Fibroblast of lung (primary cell): ENCODE data around the gene INPP5K. TPM values are rescaled to one million over a fixed set of nuclear protein-coding genes. Genes with fewer than 3 reads are reported as not detected.

Source experiments
- DNase-seq, 2 donors: peaks; one replicate each; pipeline versions ENCODE4 v3.0.0 to v3.0.0-alpha.2; 2010; ENCODE audit warnings: low read depth in 2 of 2
- H2AFZ ChIP-seq: 2 replicates; pipeline ENCODE4 v1.5.1; 2012; ENCODE audit warnings: low read length, control low read depth, inconsistent platforms
- H3K27ac ChIP-seq: 2 replicates; pipeline ENCODE4 v1.5.1; 2011; ENCODE audit warnings: low read length, control low read depth; ENCODE audit not compliant: insufficient read depth
- H3K27me3 ChIP-seq: 2 replicates; pipeline ENCODE4 v1.5.1; 2011; ENCODE audit warnings: mild to moderate bottlenecking, low read length; ENCODE audit not compliant: control insufficient read depth, insufficient read depth
- H3K36me3 ChIP-seq: 2 replicates; pipeline ENCODE4 v1.5.1; 2011; ENCODE audit warnings: low read length; ENCODE audit not compliant: control insufficient read depth, insufficient read depth
- H3K4me1 ChIP-seq: 2 replicates; pipeline ENCODE4 v1.5.1; 2011; ENCODE audit warnings: low read length; ENCODE audit not compliant: control insufficient read depth, insufficient read depth; ENCODE audit errors: extremely low read depth
- H3K4me2 ChIP-seq: 2 replicates; pipeline ENCODE4 v1.5.1; 2011; ENCODE audit warnings: low read length, control low read depth; ENCODE audit not compliant: insufficient read depth; ENCODE audit errors: extremely low read depth
- H3K4me3 ChIP-seq, 4 experiments: fragments of 200-600 bp in 1 of 4; sonication (generic) in 1 of 4; replicated peaks in 1 of 4; 2 replicates each; pipeline ENCODE4 v1.5.1; 2011 to 2016; ENCODE audit warnings: low read length in 4 of 4, low read depth in 3 of 4, mild to moderate bottlenecking in 3 of 4, control low read depth in 2 of 4, inconsistent platforms in 1 of 4, mixed read lengths in 1 of 4; ENCODE audit not compliant: insufficient read depth in 1 of 4; ENCODE audit errors: control extremely low read depth in 1 of 4
- H3K79me2 ChIP-seq: 2 replicates; pipeline ENCODE4 v1.5.1; 2012; ENCODE audit warnings: mild to moderate bottlenecking, low read length, inconsistent platforms; ENCODE audit not compliant: control insufficient read depth, insufficient read depth
- H3K9ac ChIP-seq: 2 replicates; pipeline ENCODE4 v1.5.1; 2011; ENCODE audit warnings: mild to moderate bottlenecking, low read length, control low read depth; ENCODE audit not compliant: insufficient read depth
- H3K9me3 ChIP-seq: 2 replicates; pipeline ENCODE4 v1.5.1; 2012; ENCODE audit warnings: low read depth, low read length; ENCODE audit not compliant: control insufficient read depth, insufficient read depth
- H4K20me1 ChIP-seq: 2 replicates; pipeline ENCODE4 v1.5.1; 2011; ENCODE audit warnings: low read length; ENCODE audit not compliant: control insufficient read depth, insufficient read depth; ENCODE audit errors: extremely low read depth
- EZH2 ChIP-seq: IDR thresholded peaks from 2 replicates; pipeline ENCODE4 v1.5.1; 2012; ENCODE audit warnings: low read length, control low read depth, mild to moderate bottlenecking; ENCODE audit errors: missing control alignments
- polyA plus RNA-seq, 2 donors: library from polyadenylated mRNA; depleted of rRNA in 1 of 2; stranded (reverse) in 1 of 2; unstranded in 1 of 2; fragments of >200 nt; gene quantifications; 2 replicates each; pipeline ENCODE4 v1.2.1, GENCODE V29; 2011 to 2012; ENCODE audit warnings: missing spikeins in 1 of 2
- total RNA-seq: library from RNA; depleted of rRNA; stranded (reverse); fragments of >200 nt; gene quantifications from 2 replicates; pipeline ENCODE4 v1.2.1, GENCODE V29; 2014
- TF ChIP-seq, protein P1 (sequence below), 2 donors: IDR thresholded peaks in 1 of 2; conservative IDR thresholded peaks in 1 of 2; 1 replicate in 1 of 2; 2 replicates in 1 of 2; pipeline ENCODE4 v1.5.1; 2011 to 2012; ENCODE audit warnings: low read length in 2 of 2, control low read depth in 1 of 2, inconsistent platforms in 1 of 2, low read depth in 1 of 2, mild to moderate bottlenecking in 1 of 2

INPP5K gene
- total and polyA plus RNA-seq, 2 donors (not counting 1 experiment from before 2014, with no cell fraction given) = 21.0 to 34.5 TPM

DNA sequence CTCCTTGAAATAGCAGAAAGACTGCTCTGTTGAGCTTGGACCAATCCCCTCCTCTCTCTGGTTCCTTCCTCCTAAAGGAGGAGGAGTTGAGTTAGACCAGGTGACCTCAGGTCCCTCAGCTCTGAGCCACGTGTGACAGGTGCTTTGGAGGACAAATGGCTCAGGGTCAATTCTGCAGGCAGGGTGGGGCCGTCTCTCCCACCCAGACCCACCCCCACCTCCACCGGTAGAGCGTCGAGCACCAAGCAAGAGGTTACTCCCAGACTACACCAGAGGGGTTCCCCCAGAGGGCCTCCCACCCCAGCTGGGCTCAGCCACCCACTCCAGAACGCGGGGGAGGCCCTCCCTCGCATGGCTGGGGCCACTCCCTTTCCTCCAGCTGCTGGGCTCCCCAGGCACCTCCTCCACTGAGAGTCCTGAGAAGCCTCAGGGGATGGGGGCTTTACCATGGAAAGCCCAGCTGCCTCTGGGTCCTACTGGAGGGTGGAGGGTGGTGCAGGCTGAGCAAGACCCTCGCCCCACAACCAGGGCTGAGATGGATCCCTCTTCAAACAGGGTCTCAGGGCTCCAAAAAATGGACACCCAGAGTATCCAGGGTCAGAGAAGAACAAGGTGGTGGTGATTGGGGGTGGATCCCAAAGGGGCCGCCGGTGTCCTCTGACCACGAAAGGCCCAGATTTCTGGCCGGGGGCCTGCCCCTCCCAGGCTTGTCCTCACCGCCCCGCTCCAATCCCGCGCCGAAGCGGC is 31.6 kb downstream of the INPP5K start:
- H3K27ac ChIP-seq = peak overlapping the region; percentile 80
- TF ChIP-seq EZH2 = no peak
- TF ChIP-seq, protein P1, sequence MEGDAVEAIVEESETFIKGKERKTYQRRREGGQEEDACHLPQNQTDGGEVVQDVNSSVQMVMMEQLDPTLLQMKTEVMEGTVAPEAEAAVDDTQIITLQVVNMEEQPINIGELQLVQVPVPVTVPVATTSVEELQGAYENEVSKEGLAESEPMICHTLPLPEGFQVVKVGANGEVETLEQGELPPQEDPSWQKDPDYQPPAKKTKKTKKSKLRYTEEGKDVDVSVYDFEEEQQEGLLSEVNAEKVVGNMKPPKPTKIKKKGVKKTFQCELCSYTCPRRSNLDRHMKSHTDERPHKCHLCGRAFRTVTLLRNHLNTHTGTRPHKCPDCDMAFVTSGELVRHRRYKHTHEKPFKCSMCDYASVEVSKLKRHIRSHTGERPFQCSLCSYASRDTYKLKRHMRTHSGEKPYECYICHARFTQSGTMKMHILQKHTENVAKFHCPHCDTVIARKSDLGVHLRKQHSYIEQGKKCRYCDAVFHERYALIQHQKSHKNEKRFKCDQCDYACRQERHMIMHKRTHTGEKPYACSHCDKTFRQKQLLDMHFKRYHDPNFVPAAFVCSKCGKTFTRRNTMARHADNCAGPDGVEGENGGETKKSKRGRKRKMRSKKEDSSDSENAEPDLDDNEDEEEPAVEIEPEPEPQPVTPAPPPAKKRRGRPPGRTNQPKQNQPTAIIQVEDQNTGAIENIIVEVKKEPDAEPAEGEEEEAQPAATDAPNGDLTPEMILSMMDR (conservative IDR thresholded peaks at IDR 0.05 in 1 of 2, IDR thresholded peaks at IDR 0.05 in 1 of 2; ENCODE audit: low read depth in 1 of 2, low read length in 2 of 2) = peak in 1 of 2 donors; percentile 20
- H3K36me3 ChIP-seq = peaks cover 19% of the 10 kb centered on the region
- DNase-seq = peak; percentile 25 to 43
- peak overlapping the region; percentile 96 for H3K4me2 ChIP-seq
- peak overlapping the region; percentile 82 for H3K9ac ChIP-seq
- peak overlapping the region; percentile 48 to 86 (median 79) for H3K4me3 ChIP-seq
- H3K27me3 ChIP-seq = no peaks in the 10 kb centered on the region
- H3K79me2 ChIP-seq = peaks cover 33% of the 10 kb centered on the region
- H2AFZ ChIP-seq = no peak overlapping the region
- no peaks in the 10 kb centered on the region for H4K20me1 ChIP-seq
- peaks cover 21% of the 10 kb centered on the region for H3K4me1 ChIP-seq
- H3K9me3 ChIP-seq = no peaks in the 10 kb centered on the region

DNA sequence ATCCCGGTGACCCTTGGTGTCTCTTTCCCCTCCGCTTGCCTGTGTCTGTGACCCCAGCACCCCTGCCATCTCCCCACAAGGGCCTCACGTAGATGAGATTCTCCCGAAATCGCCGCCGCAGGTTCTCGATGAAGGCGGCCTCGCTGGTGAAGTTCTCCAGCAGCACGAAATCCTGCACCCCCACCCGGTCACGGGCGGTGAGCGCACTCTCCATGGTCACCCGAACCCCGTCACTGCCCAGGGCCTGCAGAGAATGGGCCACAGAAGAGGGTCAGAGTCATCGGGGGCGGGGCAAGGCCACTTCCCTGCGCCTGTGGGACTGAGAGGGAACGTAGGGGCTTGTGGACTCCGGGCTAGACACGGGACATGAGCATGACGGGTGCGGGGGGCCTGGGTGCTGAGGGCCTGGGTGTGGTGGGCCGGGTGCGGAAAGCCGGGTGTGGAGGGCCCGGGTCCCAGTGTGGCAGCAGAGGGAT is 32.3 kb downstream of the INPP5K start:
- Histone ChIP-seq H2AFZ (no peak overlapping the region), H3K4me3 (peak overlapping the region in 2 of 4 experiments; percentile 32 to 76), H3K27ac (peak overlapping the region; percentile 80), H3K79me2 (peaks cover 27% of the 10 kb centered on the region), H4K20me1 (no peaks in the 10 kb centered on the region), H3K36me3 (peaks cover 22% of the 10 kb centered on the region), H3K4me1 (peaks cover 21% of the 10 kb centered on the region), H3K9ac (no peak overlapping the region), H3K4me2 (peak overlapping the region; percentile 59), H3K27me3 (no peaks in the 10 kb centered on the region), H3K9me3 (no peaks in the 10 kb centered on the region)
- no peak for TF ChIP-seq EZH2
- TF ChIP-seq, protein P1 (conservative IDR thresholded peaks at IDR 0.05 in 1 of 2, IDR thresholded peaks at IDR 0.05 in 1 of 2; ENCODE audit: low read depth in 1 of 2, low read length in 2 of 2) = no peak
- no peak for DNase-seq

DNA sequence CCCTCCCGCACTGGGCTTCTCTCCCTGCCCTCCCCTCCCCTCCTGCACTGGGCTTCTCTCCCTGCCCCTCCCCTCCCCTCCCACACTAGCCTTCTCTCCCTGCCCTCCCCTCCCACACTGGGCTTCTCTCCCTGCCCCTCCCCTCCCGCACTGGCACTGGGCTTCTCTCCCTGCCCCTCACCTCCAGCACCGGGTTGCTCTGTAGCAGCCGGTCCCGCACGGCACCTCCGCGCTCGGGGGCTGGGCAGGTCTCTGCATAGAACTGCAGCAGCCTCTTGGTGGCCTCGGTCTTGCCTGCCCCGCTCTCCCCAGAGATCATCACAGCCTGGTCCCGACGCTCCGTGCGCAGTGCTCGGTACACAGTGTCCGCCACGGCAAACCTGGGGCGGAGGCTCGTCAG is 33.7 kb downstream of the INPP5K start:
- peaks cover 13% of the 10 kb centered on the region for H3K4me1 ChIP-seq
- DNase-seq = peak; percentile 29 to 47
- H3K9me3 ChIP-seq = no peaks in the 10 kb centered on the region
- TF ChIP-seq EZH2 = no peak
- TF ChIP-seq, protein P1 (conservative IDR thresholded peaks at IDR 0.05 in 1 of 2, IDR thresholded peaks at IDR 0.05 in 1 of 2; ENCODE audit: low read depth in 1 of 2, low read length in 2 of 2) = no peak
- H3K27ac ChIP-seq = no peak overlapping the region
- H3K9ac ChIP-seq = no peak overlapping the region
- no peak overlapping the region for H3K4me3 ChIP-seq
- no peak overlapping the region for H3K4me2 ChIP-seq
- peaks cover 21% of the 10 kb centered on the region for H3K79me2 ChIP-seq
- no peak overlapping the region for H2AFZ ChIP-seq
- no peaks in the 10 kb centered on the region for H4K20me1 ChIP-seq
- peaks cover 34% of the 10 kb centered on the region for H3K36me3 ChIP-seq
- H3K27me3 ChIP-seq = no peaks in the 10 kb centered on the region
